GM19099 (cell line): ENCODE data around the gene MYOF.

Experiments
- POLR2A ChIP-seq: IDR thresholded peaks from 3 replicates; pipeline ENCODE4 v1.6.1; 2011; ENCODE audit warnings: low read depth; ENCODE audit not compliant: insufficient read length; ENCODE audit errors: extremely low read depth

MYOF gene

GRCh38 chr10:93293999-93294398, 188.1 kb downstream of the MYOF start:
- no peak for TF ChIP-seq POLR2A

DNA sequence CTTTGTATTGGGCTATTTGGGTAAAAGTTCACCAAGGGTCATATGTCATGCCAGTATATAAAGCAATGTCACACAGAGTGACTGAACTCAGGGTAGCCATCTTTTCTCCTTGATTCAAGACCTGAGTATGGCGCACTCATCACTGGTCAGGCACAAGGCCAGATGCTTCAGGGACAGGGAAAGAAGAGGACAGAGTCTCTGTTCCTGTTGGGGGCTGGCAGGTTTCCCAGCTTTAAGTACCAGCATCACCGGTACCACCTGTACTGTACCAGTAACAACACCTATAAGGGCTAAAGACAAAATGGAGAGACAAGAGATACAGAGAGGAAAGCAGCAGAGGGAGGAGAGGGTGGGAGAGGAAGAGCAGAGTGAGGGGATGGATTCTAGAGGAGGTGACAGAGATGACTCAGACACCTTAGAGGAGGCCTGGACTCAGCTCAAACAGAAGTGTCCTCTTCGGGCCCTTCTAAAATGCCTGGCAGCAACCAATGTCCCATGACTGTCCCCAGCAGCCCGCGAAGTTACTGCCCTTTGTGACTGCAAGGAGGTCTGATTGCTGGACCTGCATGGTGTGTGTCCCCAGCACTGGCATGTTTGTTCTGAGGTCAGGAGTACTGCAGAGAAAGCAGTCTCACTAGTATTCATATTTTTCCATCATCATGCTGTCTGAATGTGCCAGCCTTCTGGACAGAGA, 191.3 kb downstream of the MYOF start:
- TF ChIP-seq POLR2A, result no peak

DNA sequence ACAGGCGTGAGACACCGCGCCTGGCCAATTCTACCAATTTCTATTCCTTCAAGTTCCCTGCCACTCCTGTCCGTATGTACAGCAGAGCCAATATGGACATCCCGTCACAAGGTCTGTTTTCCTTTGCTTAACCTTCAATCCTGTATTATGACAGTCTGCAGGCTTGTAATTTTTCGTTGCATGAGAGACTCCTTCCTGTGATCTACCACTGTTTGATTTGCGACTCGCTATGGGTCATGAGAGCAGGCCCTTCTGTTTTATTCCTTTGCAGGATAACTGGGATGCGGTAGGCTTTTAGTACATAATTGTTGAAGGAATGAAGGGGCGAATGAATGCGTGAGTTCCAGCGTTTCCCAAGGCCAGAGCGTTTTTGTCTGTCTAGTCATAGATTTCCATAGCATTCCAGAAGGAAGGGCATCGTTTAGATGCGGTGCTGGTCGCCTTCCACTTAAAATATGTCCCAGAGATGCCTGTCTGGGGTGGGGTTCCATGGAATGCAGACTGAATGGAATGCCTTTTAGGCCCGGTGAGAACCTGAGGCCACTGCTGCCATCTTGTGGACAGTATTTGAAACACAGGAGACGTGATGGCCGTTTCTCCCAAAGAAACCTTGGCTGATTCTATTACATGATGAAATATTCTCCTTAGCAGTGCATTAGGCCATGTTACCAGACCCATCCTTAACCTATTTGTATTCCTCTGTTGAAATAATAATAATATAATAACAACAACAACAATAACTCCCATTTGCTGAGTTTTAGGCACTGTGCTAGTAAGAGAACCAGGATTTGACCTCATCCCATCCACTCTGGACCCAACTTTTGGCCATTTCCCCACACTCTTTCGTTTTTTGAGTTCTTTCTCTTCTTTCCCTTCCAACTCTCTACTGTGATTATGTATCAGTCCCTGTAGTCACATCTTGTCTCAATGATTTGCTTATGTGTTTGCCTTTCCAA, 193.2 kb downstream of the MYOF start:
- no peak for TF ChIP-seq POLR2A

- TF ChIP-seq POLR2A, result no peak
Observed at GRCh38 chr10:93287775-93288174, 194.4 kb downstream of the MYOF start.

DNA sequence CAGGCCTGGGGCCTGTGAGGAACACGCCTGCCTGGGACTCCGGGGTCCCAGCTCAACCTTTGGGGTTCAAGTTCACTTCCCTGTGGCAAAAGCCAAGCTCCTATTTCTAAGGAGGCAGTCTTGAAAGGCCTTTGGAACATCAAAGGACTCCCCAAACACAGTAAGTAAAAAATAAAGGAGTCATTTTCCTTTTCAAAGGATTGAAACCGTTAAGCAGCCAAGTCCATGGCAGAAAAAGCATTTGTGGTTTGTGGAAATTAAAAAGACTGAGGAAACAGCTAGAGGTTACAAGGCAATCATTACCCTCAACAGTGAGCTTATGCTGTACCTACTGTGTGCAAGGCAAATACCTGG, 200.8 kb downstream of the MYOF start:
- TF ChIP-seq POLR2A, result no peak

GRCh38 chr10:93280699-93281366, 201.3 kb downstream of the MYOF start:
- no peak for TF ChIP-seq POLR2A

DNA sequence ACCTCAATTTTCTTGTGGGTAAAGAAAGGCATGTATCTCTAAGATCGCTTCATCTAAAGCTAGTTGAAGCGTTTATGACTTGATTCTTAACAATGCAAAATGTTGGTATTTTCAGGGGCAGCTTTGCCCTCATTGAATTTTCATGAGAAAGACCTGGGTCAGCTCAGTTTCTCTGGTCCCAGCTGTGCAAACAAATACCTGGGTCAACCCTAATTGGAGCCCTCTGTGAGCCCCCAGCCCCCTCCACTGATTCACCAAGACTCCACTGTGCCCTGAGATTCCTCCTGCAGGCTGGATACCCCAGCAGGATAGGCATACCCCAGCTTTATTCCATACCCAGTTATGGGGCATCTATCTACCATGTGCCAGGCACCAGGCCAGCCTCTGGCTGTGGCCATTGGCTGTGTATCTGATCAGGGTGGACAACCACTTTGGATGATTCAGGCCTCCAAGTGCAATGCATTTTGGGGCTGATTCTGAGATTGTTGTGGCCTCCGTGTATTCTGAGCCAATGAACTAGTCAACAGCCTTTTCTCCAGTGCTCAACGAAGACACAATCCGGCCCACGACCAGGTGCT, 201.9 kb downstream of the MYOF start:
- no peak for TF ChIP-seq POLR2A

DNA sequence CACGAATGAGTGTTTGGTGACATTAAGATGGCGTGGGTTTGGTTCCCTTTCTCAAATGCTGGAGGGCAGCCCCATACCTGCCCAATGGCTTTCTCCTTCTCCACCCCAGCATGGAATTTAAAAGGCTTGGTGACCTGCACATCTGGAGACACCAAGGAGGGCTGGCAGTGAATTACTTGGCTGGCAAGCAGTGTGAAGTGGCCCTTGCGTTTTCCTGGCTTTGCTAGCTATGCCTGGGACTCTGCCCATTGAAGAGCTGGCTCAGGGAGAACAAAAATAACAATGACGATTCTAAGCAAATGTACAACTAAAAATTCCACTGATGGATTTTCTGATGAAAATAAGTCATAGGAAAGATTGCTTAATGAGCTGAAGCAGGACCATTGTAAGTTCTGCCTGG, 204.8 kb downstream of the MYOF start:
- TF ChIP-seq POLR2A, result no peak

DNA sequence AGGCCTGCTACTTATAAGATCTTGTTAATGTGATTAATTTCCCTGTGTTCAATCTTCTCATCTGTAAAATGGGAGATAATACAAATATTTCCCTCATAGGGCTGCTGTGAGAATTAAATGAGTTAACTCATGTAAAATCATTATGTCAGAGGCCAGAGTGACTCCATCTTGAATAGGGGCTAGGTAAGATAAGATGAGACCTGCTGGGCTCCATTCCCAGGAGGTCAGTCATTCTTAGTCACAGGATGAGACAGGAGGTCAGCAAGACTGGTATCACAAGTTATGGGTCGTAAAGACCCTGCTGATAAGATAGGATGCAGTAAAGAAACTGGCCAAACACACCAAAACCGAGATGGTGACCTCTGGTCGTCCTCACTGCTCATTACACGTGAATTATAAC, 207.7 kb downstream of the MYOF start:
- no peak for TF ChIP-seq POLR2A

- no peak for TF ChIP-seq POLR2A
Observed at GRCh38 chr10:93272884-93273675, 209.1 kb downstream of the MYOF start.

DNA sequence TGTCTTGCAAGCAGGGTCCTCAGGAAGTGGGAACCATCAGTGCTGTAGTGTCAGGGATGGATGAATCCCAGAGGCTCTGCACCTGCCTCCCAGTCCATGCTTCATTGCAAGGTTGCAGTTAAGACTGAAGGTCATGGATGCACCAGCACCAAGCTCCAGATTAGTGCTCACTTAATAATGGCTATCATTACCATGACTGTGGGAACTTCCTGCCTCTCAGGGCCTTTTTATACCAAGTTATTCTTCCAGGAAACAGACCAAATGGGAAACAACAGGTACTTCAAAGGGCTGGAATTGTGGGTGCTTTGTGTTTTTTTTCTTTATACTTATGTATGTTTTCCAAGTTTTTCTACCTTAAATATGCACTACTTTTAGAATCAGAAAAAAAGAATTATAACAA, 210.8 kb downstream of the MYOF start:
- TF ChIP-seq POLR2A, result no peak

GRCh38 chr10:93269281-93269680, 212.9 kb downstream of the MYOF start:
- TF ChIP-seq POLR2A, result no peak

GRCh38 chr10:93268021-93268420, 214.1 kb downstream of the MYOF start:
- TF ChIP-seq POLR2A, result no peak

DNA sequence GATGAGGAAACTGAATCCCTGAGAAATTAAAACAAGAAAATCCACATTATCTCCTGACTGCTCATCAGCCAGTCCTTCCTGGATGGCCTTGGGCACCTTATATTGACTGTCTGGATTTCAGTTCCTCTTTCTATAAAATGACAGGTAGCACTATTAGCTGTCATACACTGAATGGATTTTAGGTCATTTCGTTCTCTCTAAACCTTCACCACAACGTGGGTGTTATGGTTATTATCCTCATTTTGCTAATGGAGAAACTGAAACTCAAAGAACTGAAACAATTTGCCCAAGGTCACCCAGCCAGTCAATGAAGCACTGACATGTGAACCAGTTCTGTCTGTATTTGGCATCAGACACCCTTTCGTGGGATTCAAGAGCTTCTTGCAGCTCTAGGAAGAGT, 214.6 kb downstream of the MYOF start:
- no peak for TF ChIP-seq POLR2A
